ENCODE measurements around the gene CST9. TPM values are rescaled to one million over a fixed set of nuclear protein-coding genes. Genes with fewer than 3 reads are reported as not detected.

CST9 gene
- total and polyA plus RNA-seq, 2 of the 13 experiments (the other 11 are each of a cell fraction or from before 2014, with no cell fraction given) = 0.07 TPM; not detected in 1

- TF ChIP-seq SIX1 (CRISPR knock-in tag; IDR thresholded peaks at IDR 0.05; ENCODE audit: borderline replicate concordance) (peak; percentile 47; the same call in 1 of the 2 replicates), ZNF280B (CRISPR knock-in tag; IDR thresholded peaks at IDR 0.05; ENCODE audit: borderline replicate concordance) (peak; percentile 81; the same call in 1 of the 2 replicates), ZNF615 (CRISPR knock-in tag; IDR thresholded peaks at IDR 0.05; ENCODE audit: borderline replicate concordance) (no peak), YEATS2 (CRISPR knock-in tag; IDR thresholded peaks at IDR 0.05; ENCODE audit: borderline replicate concordance) (peak; percentile 74; the same call in 1 of the 2 replicates), KLF15 (CRISPR knock-in tag; IDR thresholded peaks at IDR 0.05; ENCODE audit: borderline replicate concordance) (no peak), SRY (CRISPR knock-in tag; IDR thresholded peaks at IDR 0.05) (peak; percentile 62; the same call in 1 of the 2 replicates), RNF219 (CRISPR knock-in tag; IDR thresholded peaks at IDR 0.05) (0 out of 2 replicates have a peak, but pooled peaks have one; percentile 24), ZNF639 (CRISPR knock-in tag; conservative IDR thresholded peaks at IDR 0.05) (peak; percentile 44), ZNF253 (CRISPR knock-in tag; IDR thresholded peaks at IDR 0.05; ENCODE audit: borderline replicate concordance) (no peak), ZBTB39 (CRISPR knock-in tag; IDR thresholded peaks at IDR 0.05) (no peak), MYNN (CRISPR knock-in tag; IDR thresholded peaks at IDR 0.05; ENCODE audit: low read depth) (0 out of 2 replicates have a peak, but pooled peaks have one; percentile 67), NFE2L1 (CRISPR knock-in tag; IDR thresholded peaks at IDR 0.05; ENCODE audit: borderline replicate concordance) (no peak), ZNF503 (CRISPR knock-in tag; IDR thresholded peaks at IDR 0.05) (peak; percentile 80; the same call in 1 of the 2 replicates), BCLAF1 (IDR thresholded peaks at IDR 0.05) (no peak), ZNF607 (CRISPR knock-in tag; IDR thresholded peaks at IDR 0.05; ENCODE audit: borderline replicate concordance) (peak; percentile 62; the same call in 1 of the 2 replicates)
Measured at GRCh38 chr20:23629017-23629541, 23.4 kb upstream of the CST9 start (continued).

Measured in HepG2 (cell line).